Body of pancreas (tissue), 4 donors: ENCODE results near the gene DNAJB14. TPM values are rescaled to one million over a fixed set of nuclear protein-coding genes. Genes with fewer than 3 reads are reported as not detected.

Experiments
- ATAC-seq: fragments of 150-250 bp; one replicate; pipeline ENCODE4 v1.9.1; 2016
- DNase-seq, 4 donors: peaks; one replicate each; pipeline ENCODE4 v3.0.0-alpha.2; 2019
- H3K27ac ChIP-seq, 4 donors: fragments of 200-600 bp; sonication (generic); 1 replicate in 3 of 4; 2 replicates in 1 of 4; pipeline versions ENCODE4 v1.5.1 to v1.6.1; 2016 to 2019; ENCODE audit warnings: mild to moderate bottlenecking in 1 of 4, mixed read lengths in 1 of 4, moderate library complexity in 1 of 4
- H3K27me3 ChIP-seq, 2 donors: fragments of 200-600 bp; sonication (generic); one replicate each; pipeline ENCODE4 v1.6.0; 2016; ENCODE audit warnings: mild to moderate bottlenecking in 1 of 2
- H3K36me3 ChIP-seq, 2 donors: fragments of 200-600 bp; sonication (generic); replicated peaks in 1 of 2; 2 replicates each; pipeline ENCODE4 v1.5.1; 2016; ENCODE audit warnings: low read depth in 2 of 2; ENCODE audit not compliant: insufficient read depth in 1 of 2
- H3K4me1 ChIP-seq: fragments of 200-600 bp; sonication (generic); one replicate; pipeline ENCODE4 v1.6.0; 2016
- H3K4me3 ChIP-seq, 2 donors: fragments of 200-600 bp; sonication (generic); 1 replicate in 1 of 2; 2 replicates in 1 of 2; pipeline ENCODE4 v1.5.1; 2016 to 2019
- H3K9me3 ChIP-seq, 3 donors: fragments of 200-600 bp; sonication (generic); 1 replicate in 2 of 3; 2 replicates in 1 of 3; pipeline ENCODE4 v1.5.1; 2016
- POLR2A ChIP-seq, 3 donors: fragments of 450-650 bp; IDR thresholded peaks; one replicate each; pipeline ENCODE4 v1.6.1; 2016; ENCODE audit warnings: antibody characterized with exemption in 3 of 3, mild to moderate bottlenecking in 2 of 3
- WGBS, 2 donors: methylation state at CpG; one replicate each; pipeline ENCODE4 v1.1.5; 2017; 5-methylcytosine and 5-hydroxymethylcytosine counted together
- intact Hi-C: fragments of 100-400 bp; cut with DNase I; formaldehyde crosslinking; loops from one replicate; pipeline ENCODE4 v1.15.1; 2023
- total RNA-seq, 2 donors: library from RNA; depleted of rRNA; stranded (reverse); fragments of >200 nt; gene quantifications; one replicate each; pipeline ENCODE4 v1.1.0, GENCODE V29; 2016
- TF ChIP-seq, protein P1 (sequence below), 7 experiments: fragments of 450-650 bp in 4 of 7; fragments of 200-600 bp in 3 of 7; sonication (generic) in 3 of 7; IDR thresholded peaks; one replicate each; pipeline ENCODE4 v1.5.1; 2016 to 2019; ENCODE audit warnings: antibody characterized with exemption in 7 of 7

Gene DNAJB14
- total RNA-seq, 2 donors from 2014 or later = 20.8 to 30.7 TPM

DNA sequence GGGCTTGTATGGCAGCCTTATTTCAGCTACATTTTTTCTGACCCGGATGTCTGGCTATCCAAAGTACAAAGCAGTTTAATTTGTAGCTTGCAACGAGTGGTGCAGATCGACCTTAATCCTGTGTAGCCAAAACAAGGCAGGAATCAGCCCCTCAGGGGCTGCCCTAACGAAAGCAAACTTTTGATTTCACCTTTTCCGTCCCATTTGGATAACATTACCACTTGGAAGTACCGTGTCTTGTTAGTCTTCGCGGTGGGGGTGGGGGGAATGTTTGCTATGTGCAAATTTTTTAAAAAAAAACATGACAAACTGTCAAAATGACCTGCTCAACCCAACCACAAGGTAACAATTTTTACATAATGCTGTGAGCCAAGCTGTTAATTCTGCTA lies 766 bp upstream of the DNAJB14 start:
- intact Hi-C loops = no loop called here
- Histone ChIP-seq H3K27me3 (no peaks in the 10 kb centered on the region), H3K4me3 (no peak overlapping the region), H3K36me3 (no peaks in the 10 kb centered on the region), H3K27ac (peak overlapping the region; percentile 58 to 95 (median 89)), H3K4me1 (peaks cover 32% of the 10 kb centered on the region), H3K9me3 (no peaks in the 10 kb centered on the region)
- DNase-seq (peak in 1 of 4 donors; percentile 6), ATAC-seq (no peak)
- TF ChIP-seq POLR2A (IDR thresholded peaks at IDR 0.05) = no peak
- TF ChIP-seq, protein P1, sequence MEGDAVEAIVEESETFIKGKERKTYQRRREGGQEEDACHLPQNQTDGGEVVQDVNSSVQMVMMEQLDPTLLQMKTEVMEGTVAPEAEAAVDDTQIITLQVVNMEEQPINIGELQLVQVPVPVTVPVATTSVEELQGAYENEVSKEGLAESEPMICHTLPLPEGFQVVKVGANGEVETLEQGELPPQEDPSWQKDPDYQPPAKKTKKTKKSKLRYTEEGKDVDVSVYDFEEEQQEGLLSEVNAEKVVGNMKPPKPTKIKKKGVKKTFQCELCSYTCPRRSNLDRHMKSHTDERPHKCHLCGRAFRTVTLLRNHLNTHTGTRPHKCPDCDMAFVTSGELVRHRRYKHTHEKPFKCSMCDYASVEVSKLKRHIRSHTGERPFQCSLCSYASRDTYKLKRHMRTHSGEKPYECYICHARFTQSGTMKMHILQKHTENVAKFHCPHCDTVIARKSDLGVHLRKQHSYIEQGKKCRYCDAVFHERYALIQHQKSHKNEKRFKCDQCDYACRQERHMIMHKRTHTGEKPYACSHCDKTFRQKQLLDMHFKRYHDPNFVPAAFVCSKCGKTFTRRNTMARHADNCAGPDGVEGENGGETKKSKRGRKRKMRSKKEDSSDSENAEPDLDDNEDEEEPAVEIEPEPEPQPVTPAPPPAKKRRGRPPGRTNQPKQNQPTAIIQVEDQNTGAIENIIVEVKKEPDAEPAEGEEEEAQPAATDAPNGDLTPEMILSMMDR (IDR thresholded peaks at IDR 0.05) = no peak
- 9 to 12% methylated on average over 8 of the region's 8 CpGs for WGBS, 2 donors

DNA sequence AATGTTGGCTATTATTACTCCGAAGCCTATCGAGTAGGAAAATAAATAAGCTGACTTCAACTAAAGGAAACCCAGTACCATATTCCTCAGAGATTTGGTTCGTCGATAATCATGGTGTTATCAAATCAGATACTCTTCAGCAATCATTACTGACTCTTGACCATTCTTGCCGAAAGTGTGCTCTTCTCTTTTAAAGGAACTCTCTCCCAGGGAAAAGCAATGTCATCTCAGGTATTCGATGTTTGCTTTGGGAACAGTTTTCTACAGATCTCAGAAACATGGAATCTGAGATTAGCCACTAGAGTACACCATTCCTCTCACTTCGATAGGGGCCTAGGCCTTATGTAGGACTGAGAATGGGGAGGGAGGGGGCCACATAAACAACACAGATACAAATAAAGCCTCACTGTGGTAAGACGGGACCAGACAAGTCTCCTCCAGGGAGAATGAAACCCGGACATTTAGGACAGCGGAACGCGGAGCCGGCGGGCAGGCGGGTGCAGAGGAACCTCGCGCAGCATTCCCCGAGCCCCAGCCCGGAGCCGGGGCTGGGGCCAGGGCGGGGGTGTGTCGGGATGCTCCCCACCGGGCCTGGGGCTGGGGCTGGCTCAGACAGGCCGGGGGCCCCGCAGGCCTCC lies 581 bp downstream of the DNAJB14 start:
- ATAC-seq (no peak), DNase-seq (peak in 1 of 4 donors; percentile 5)
- WGBS, 2 donors = 1 to 2% methylated on average over 16 to 25 of the region's 25 CpGs
- H3K4me1 ChIP-seq = peaks cover 24% of the 10 kb centered on the region
- H3K36me3 ChIP-seq = no peaks in the 10 kb centered on the region
- TF ChIP-seq POLR2A (IDR thresholded peaks at IDR 0.05) = no peak
- TF ChIP-seq, protein P1 (IDR thresholded peaks at IDR 0.05) = no peak
- intact Hi-C loops = no loop called here
- peak overlapping the region; percentile 58 to 95 (median 89) for H3K27ac ChIP-seq
- H3K27me3 ChIP-seq = no peaks in the 10 kb centered on the region
- peak overlapping the region; percentile 96 to 98 for H3K4me3 ChIP-seq
- H3K9me3 ChIP-seq = no peaks in the 10 kb centered on the region

DNA sequence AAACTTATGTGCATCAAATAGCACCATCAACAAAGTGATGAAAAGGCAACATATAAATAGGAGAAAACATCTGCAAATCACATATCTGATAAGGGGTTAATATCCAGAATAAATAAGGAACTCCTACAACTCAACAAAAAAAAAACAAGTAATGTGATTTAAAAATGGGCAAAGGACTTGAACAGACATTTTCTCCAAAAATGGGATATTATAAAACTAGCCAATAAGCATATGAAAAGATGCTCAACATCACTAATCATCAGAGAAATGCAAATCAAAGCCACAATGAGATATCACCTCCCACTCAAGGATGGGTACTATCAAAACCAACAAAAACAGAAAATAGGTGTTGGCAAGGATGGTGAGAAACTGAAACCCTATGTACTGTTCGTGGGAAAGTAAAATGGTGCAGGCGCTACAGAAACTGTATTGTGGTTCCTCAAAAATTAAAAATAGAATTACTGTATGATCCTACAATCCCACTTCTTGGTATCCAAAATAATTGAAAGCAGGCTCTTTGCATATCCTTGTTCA lies 2.4 kb downstream of the DNAJB14 start:
- 90 to 94% methylated on average over 2 of the region's 2 CpGs for WGBS, 2 donors
- H3K4me3 ChIP-seq = no peak overlapping the region
- no peaks in the 10 kb centered on the region for H3K27me3 ChIP-seq
- no peak for TF ChIP-seq POLR2A (IDR thresholded peaks at IDR 0.05)
- TF ChIP-seq, protein P1 (IDR thresholded peaks at IDR 0.05) = no peak
- no peaks in the 10 kb centered on the region for H3K36me3 ChIP-seq
- DNase-seq (no peak), ATAC-seq (no peak)
- H3K9me3 ChIP-seq = no peaks in the 10 kb centered on the region
- intact Hi-C loops = no loop called here
- no peak overlapping the region for H3K27ac ChIP-seq
- peaks cover 24% of the 10 kb centered on the region for H3K4me1 ChIP-seq

DNA sequence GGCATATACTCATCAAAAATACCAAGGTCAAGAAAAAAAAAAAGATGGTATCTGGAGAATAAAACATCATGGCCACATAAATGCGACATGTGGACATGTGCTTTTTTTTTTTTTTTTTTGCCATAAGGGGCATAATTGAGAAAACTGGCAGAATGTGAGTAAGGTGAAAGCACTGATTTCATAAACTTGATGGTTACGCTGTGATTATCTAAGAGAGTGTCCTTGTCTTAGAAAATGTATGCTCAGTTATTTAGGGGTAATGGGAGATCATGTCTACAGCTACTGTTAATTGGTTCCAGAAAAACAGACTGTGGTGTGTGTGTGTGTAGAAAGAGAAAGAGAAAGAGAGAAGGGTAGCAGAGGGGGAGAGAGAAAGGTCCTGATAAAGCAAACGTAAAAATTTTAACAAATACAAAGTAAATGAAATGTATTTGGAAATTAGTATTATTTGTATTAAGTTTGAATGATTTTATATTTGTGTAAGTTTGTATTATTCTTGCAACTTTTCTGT lies 8.1 kb downstream of the DNAJB14 start:
- Histone ChIP-seq H3K4me1 (no peaks in the 10 kb centered on the region), H3K36me3 (no peaks in the 10 kb centered on the region), H3K27me3 (no peaks in the 10 kb centered on the region), H3K4me3 (no peak overlapping the region), H3K9me3 (no peaks in the 10 kb centered on the region), H3K27ac (no peak overlapping the region)
- intact Hi-C loops = no loop called here
- ATAC-seq (no peak), DNase-seq (no peak)
- TF ChIP-seq, protein P1 (IDR thresholded peaks at IDR 0.05) = no peak
- TF ChIP-seq POLR2A (IDR thresholded peaks at IDR 0.05) = no peak
- 89 to 92% methylated on average over 3 of the region's 3 CpGs for WGBS, 2 donors

DNA sequence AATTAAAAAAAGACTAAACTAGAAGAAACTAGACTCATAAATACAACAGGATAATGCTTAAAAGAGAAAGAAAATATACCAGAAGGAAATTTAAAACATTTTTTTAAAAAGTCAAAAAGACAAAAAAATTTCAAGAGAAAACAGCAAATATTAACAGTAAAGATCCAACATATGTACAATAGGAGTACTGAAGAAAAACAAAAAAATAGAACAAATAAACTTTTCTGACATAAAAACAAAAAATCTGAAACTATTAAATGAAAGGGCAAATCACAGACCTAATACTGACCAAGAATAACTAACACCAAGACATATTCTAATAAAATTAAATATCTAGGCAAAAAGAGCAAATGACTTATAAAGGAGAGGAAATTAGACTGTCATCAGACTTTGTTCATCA lies 11.5 kb downstream of the DNAJB14 start:
- no peak for TF ChIP-seq POLR2A (IDR thresholded peaks at IDR 0.05)
- intact Hi-C loops = no loop called here
- Histone ChIP-seq H3K9me3 (no peaks in the 10 kb centered on the region), H3K27me3 (no peaks in the 10 kb centered on the region), H3K4me3 (no peak overlapping the region), H3K27ac (no peak overlapping the region), H3K4me1 (no peaks in the 10 kb centered on the region), H3K36me3 (no peaks in the 10 kb centered on the region)
- ATAC-seq (no peak), DNase-seq (no peak)
